Thyroid gland (tissue), 4 donors: ENCODE data around the gene NBPF12.
"Not testable (repeated sequence)": the region's sequence is repeated elsewhere in the genome, so short reads cannot be mapped to it uniquely, and the experiment has no call there.

Source experiments
- CTCF ChIP-seq, 6 experiments: fragments of 200-600 bp in 3 of 6; fragments of 450-650 bp in 3 of 6; sonication (generic) in 3 of 6; IDR thresholded peaks; one replicate each; pipeline ENCODE4 v1.5.1; 2016 to 2019; ENCODE audit warnings: antibody characterized with exemption in 6 of 6, mild to moderate bottlenecking in 2 of 6, inconsistent platforms in 1 of 6, moderate library complexity in 1 of 6
- POLR2A ChIP-seq, 2 donors: fragments of 450-650 bp; IDR thresholded peaks; one replicate each; pipeline ENCODE4 v1.6.1; 2017; ENCODE audit warnings: antibody characterized with exemption in 2 of 2, mild to moderate bottlenecking in 2 of 2, moderate library complexity in 1 of 2

- TF ChIP-seq POLR2A, CTCF (IDR thresholded peaks at IDR 0.05): not testable (repeated sequence)
These were observed 1.0 kb downstream of the NBPF12 start for GRCh38 chr1:146938927-146939786.
